Left ventricle myocardium inferior (tissue), 1 donor: ENCODE measurements around the gene LIMS2. TPM values are rescaled to one million over a fixed set of nuclear protein-coding genes. Genes with fewer than 3 reads are reported as not detected.
A peak's percentile ranks its signal among the peaks of the same experiment; 100 is the strongest.

Source experiments
- DNase-seq: peaks from one replicate; pipeline ENCODE4 v3.0.0-alpha.2; 2020
- H3K27ac ChIP-seq: fragments of 200-600 bp; replicated peaks from 2 replicates; pipeline ENCODE4 v1.8.0; 2021
- H3K27me3 ChIP-seq: fragments of 200-600 bp; 2 replicates; pipeline ENCODE4 v1.8.0; 2021; ENCODE audit warnings: low read depth
- H3K36me3 ChIP-seq: fragments of 200-600 bp; 2 replicates; pipeline ENCODE4 v1.8.0; 2021
- H3K4me1 ChIP-seq: fragments of 200-600 bp; 2 replicates; pipeline ENCODE4 v1.8.0; 2021
- H3K4me3 ChIP-seq: fragments of 200-600 bp; 2 replicates; pipeline ENCODE4 v1.8.0; 2021; ENCODE audit warnings: mild to moderate bottlenecking, moderate library complexity
- H3K9me3 ChIP-seq: fragments of 200-600 bp; replicated peaks from 2 replicates; pipeline ENCODE4 v1.8.0; 2021
- intact Hi-C: fragments of 100-400 bp; cut with micrococcal nuclease; formaldehyde crosslinking; loops from one replicate; pipeline ENCODE4 v1.11.0; 2022
- total RNA-seq: library from RNA; stranded (reverse); fragmentation: NEBNext Ultra II Directional; extraction: Animal tissue kit (Norgen Biotek cat#: 25700); gene quantifications from one replicate; pipeline ENCODE4 v1.2.1, GENCODE V29; 2021
- TF ChIP-seq, protein P1 (sequence below): fragments of 200-600 bp; IDR thresholded peaks from 2 replicates; pipeline ENCODE4 v1.8.0; 2021; ENCODE audit warnings: antibody characterized with exemption, mild to moderate bottlenecking, borderline replicate concordance
- donor health status: DM: no; HTN: yes; CAD: no; lungs with severe emphysema.

LIMS2 gene
- total RNA-seq, 1 donor from 2014 or later, result 173 TPM

DNA sequence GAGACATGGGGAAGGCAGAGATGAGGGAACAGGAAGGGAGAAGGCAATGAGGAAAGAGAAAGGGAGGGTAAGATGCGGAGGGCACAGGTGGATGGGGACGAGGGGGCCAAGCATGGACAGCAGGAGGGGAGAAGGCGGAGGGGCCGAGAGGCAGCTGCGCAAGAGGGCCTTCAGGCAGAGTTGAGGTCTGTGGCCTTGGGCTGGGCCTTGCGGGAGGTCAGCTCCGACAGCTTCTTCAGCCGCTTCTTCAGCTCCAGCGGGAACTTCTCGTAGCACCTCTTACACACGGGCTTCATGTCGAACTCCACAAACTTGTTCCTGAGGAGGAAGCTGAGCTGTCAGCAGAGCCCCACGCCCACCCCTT lies 36.2 kb downstream of the LIMS2 start:
- TF ChIP-seq, protein P1, sequence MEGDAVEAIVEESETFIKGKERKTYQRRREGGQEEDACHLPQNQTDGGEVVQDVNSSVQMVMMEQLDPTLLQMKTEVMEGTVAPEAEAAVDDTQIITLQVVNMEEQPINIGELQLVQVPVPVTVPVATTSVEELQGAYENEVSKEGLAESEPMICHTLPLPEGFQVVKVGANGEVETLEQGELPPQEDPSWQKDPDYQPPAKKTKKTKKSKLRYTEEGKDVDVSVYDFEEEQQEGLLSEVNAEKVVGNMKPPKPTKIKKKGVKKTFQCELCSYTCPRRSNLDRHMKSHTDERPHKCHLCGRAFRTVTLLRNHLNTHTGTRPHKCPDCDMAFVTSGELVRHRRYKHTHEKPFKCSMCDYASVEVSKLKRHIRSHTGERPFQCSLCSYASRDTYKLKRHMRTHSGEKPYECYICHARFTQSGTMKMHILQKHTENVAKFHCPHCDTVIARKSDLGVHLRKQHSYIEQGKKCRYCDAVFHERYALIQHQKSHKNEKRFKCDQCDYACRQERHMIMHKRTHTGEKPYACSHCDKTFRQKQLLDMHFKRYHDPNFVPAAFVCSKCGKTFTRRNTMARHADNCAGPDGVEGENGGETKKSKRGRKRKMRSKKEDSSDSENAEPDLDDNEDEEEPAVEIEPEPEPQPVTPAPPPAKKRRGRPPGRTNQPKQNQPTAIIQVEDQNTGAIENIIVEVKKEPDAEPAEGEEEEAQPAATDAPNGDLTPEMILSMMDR, result no peak
- H3K4me1 ChIP-seq, result peaks cover 97% of the 10 kb centered on the region
- no peaks in the 10 kb centered on the region for H3K9me3 ChIP-seq
- no peak for DNase-seq
- no peaks in the 10 kb centered on the region for H3K27me3 ChIP-seq
- H3K27ac ChIP-seq, result peak overlapping the region; percentile 94
- intact Hi-C loops, result no loop called here
- no peak overlapping the region for H3K4me3 ChIP-seq
- H3K36me3 ChIP-seq, result peaks cover 39% of the 10 kb centered on the region

DNA sequence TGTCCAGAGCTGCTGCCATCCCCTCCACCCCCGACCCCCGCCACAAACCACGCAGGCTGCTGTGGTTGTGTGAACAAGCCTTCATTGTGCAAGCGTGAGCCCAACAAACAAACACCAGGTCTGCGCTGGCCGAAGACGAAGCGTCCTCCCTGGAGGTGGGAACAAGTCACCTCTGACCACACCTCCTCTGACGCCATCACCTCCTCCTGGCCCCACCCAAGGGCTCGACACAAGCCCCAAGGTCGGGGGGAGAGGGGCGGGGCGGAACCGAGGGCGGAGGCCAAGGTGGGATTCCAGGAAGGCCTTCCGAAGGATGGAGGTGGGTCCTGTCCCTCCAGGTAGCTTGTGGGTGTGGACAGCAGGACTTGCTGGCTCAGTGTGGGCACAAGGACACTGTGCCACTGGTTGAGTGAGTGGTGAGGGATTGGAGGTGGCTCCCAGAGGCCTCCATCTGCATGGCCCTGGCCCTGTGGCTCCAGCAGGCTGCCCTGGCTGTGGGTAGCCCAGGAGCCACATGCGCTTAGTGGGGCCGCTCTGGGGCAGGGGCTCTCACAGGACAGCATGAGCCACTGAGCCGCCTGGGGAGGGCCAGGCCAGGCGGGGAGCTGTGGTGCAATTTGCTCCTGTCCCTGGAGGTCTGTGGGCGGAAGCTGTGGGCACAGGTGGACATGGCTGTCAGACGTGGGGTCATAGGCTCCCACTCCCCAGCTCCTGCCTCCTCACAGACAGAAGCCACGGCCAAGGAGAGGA lies 36.8 kb downstream of the LIMS2 start:
- H3K27ac ChIP-seq, result peak overlapping the region; percentile 94
- peaks cover 36% of the 10 kb centered on the region for H3K36me3 ChIP-seq
- H3K9me3 ChIP-seq, result no peaks in the 10 kb centered on the region
- H3K4me3 ChIP-seq, result no peak overlapping the region
- DNase-seq, result no peak
- H3K27me3 ChIP-seq, result no peaks in the 10 kb centered on the region
- peaks cover 97% of the 10 kb centered on the region for H3K4me1 ChIP-seq
- intact Hi-C loops, result no loop called here
- TF ChIP-seq, protein P1, result no peak

DNA sequence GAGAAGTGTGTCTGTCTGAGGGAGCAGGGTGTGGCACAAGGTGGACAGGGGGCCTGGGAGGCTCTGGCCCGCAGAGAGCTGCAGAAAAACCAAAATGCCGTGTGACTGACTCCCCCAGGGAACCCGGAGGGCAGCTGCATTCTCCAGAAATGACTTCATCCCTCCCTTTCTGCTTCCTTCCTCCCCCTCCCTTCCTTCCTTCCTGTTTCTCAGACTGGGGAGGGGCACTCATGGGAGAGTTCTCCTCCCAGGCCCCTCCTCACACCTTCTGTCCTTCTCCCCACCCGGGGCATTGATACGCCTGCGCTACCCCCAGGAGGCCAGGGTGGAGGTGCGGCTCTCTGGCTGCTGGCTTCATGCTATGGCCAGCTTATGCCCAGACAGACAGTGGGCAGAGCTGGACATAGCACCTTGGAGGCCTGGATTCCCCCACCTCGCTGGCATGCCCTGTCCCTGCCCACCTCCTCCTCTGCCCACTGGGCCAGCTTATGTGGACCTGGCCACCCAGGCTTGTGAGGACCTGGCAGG lies 37.5 kb downstream of the LIMS2 start:
- peaks cover 36% of the 10 kb centered on the region for H3K36me3 ChIP-seq
- peak overlapping the region; percentile 17 for H3K4me3 ChIP-seq
- TF ChIP-seq, protein P1, result no peak
- intact Hi-C loops, result no loop called here
- no peak for DNase-seq
- no peaks in the 10 kb centered on the region for H3K9me3 ChIP-seq
- no peaks in the 10 kb centered on the region for H3K27me3 ChIP-seq
- H3K27ac ChIP-seq, result peak overlapping the region; percentile 94
- peaks cover 97% of the 10 kb centered on the region for H3K4me1 ChIP-seq

DNA sequence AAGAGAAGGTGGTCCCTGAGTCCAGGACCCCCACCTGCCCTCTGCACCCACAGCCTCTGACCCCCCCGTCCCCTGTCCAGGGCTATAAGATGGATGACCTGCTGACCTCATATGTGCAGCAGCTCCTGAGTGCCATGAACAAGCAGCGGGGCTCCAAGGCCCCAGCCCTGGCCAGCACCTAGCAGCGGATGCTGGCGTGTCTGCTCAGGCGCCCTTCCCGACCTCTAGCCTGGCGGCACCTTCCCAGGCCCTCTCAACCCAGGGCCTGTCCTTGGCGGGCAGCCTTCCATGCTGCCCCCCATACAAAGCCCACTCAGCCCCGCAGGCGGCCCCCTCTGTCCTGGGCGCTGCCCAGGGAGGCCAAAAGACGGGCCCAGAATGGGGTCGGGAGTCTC lies 38.1 kb downstream of the LIMS2 start:
- peak overlapping the region; percentile 17 for H3K4me3 ChIP-seq
- peak overlapping the region; percentile 94 for H3K27ac ChIP-seq
- H3K4me1 ChIP-seq, result peaks cover 97% of the 10 kb centered on the region
- H3K27me3 ChIP-seq, result no peaks in the 10 kb centered on the region
- peaks cover 36% of the 10 kb centered on the region for H3K36me3 ChIP-seq
- TF ChIP-seq, protein P1, result no peak
- no peak for DNase-seq
- intact Hi-C loops, result no loop called here
- H3K9me3 ChIP-seq, result no peaks in the 10 kb centered on the region

DNA sequence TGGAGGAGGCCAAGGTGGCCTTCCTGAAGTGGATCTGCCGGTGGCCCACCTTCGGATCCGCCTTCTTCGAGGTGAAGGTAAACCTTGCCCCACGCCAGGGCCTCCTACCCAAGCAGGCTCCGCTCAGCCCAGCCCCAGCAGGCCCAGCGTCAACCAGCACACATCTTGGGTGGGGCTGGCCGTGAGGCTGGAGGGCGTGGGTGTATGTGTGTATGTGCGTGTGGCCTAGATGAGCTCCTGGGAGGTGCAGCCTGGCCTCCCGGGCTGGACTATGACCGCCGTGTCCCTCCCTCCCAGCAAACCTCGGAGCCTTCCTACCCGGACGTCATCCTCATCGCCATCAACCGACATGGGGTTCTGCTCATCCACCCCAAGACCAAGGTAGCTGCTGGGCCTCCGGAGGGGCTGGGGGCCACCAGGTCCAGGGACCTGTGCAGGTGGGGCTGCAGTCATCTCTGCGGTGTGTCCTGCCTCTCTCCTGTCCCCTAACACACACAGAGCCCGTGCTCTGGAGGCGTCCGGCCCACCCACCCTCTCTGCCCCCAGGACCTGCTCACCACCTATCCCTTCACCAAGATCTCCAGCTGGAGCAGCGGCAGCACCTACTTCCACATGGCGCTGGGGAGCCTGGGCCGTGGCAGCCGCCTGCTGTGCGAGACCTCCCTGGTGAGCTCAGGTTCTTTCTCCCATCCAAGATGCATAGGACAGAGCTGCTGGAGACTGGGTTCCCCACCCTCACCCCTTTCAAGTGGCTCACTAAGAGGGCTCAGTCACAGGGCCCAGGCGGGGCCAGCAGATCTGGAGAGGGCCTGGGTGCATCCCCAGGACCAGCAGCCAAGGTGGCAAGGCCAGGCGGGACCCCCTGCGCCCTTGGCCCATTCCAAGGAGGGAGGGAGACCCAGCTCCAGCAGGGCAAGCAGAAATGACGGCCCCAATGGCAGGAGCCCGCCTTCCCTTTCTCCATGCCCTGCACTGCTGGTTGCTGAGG lies 38.8 kb downstream of the LIMS2 start:
- peaks cover 29% of the 10 kb centered on the region for H3K36me3 ChIP-seq
- H3K4me1 ChIP-seq, result peaks cover 97% of the 10 kb centered on the region

More for the DNA sequence above, 38.8 kb downstream of the LIMS2 start:
- intact Hi-C loops, result no loop called here
- no peak for DNase-seq
- no peaks in the 10 kb centered on the region for H3K27me3 ChIP-seq
- peak overlapping the region; percentile 94 for H3K27ac ChIP-seq
- no peaks in the 10 kb centered on the region for H3K9me3 ChIP-seq
- TF ChIP-seq, protein P1, result no peak
- peak overlapping the region; percentile 17 for H3K4me3 ChIP-seq
